Measurements from ENCODE around the gene RUBCNL.

- TF ChIP-seq POLR2AphosphoS2 (IDR thresholded peaks at IDR 0.05; ENCODE audit: low read length): no peak
- TF ChIP-seq MAX (CRISPR knock-in tag; IDR thresholded peaks at IDR 0.05): no peak
- TF ChIP-seq CTCF (IDR thresholded peaks at IDR 0.05 in 2 of 3, conservative IDR thresholded peaks at IDR 0.05 in 1 of 3; ENCODE audit: insufficient read depth in 2 of 3, low read depth in 1 of 3, low read length in 3 of 3): no peak
- no peak for TF ChIP-seq PHF20 (IDR thresholded peaks at IDR 0.05; ENCODE audit: partially characterized antibody)
- no peak for TF ChIP-seq ATF4 (CRISPR knock-in tag; IDR thresholded peaks at IDR 0.05)
- TF ChIP-seq ATF6 (CRISPR knock-in tag; IDR thresholded peaks at IDR 0.05): no peak
Observed at GRCh38 chr13:46320406-46320805, 66.6 kb downstream of the RUBCNL start.

All from K562 (cell line).